ENCODE results near the gene STARD9.

Gene STARD9

DNA sequence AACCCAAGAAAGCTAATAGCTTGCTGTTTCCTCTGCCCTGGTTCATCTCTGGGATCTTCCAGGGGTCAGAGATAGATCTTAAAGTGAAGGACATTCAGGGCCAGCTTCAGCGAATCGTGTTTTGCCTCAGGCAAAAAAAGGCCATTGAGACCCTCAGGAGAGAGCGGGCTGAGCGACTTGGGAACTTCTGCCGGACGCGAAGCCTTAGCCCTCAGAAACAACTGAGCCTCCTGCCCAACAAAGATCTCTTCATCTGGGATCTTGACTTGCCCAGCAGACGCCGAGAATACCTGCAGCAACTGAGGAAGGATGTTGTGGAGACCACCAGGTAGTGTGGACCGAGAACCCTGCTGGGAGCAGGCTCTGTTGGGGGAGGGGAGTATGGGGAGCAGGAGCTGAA is 119.0 kb downstream of the STARD9 start:
- DNase-seq (ENCODE audit: low read depth), result no peak

DNA sequence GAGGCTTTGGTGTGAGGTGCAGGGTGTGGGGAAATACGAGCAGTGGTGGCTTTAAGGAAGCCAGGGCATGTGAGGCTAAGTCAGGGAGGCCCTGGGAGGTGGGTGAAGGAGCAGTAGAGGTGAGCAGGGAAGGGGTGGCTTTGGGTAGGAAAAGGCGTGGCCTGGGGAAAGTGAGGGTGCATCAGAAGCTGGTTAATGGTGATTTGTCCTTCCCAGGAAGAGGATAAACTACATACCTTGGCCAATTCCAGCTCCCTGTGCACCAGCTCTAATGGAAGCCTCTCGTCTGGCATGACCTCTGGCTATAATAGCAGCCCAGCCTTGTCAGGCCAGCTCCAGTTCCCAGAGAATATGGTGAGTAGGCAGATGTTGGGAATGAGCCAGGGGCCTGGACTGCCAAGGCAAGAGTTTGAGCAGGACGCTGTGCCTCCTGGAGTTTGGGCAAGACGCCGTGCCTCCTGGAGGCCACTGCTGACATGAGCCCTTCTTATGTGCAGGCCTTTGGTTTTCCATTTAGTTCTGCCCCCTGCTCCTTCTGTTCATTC is 120.2 kb downstream of the STARD9 start:
- DNase-seq (ENCODE audit: low read depth), result no peak

DNA sequence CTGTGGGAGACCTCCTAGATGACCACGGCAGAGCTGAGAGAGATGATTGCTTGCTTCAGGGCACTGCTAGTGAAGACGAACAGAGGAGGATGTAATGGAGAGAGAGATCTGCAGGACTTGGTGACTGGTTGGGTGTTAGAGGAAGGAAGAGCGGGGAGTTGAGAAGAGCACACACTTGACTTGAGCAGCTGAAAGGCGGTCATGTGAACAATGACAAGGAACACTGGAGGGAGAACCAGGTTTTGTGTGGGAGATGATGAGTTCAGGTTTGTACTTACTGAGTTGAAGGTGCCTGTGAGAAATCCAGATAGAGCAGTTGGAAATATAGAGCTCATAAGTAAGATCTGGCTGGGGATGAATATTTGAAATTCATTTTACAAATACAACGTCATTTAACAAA is 121.2 kb downstream of the STARD9 start:
- no peak for DNase-seq (ENCODE audit: low read depth)

DNA sequence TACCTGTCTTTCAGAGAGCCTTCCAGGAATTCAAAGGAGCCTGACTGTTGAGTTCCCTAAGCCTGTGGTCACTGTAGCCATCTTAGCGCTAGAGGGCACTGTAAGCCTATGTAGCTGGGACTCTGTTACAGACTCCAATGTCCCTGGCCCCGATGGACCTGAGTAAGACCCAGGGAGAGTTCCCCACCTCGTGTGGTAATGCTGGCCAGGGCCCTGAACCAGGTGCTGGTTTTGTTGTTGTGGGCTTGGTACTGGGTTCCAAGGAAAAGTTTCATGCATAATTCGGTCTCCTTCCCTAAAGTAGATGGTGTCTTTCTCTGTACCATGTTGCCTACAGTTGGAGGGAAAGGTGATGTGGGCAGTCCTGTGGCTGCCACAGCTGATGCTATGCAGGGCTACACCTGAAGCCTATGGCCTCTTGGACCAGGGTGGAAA is 129.1 kb downstream of the STARD9 start:
- peak; percentile 23 for DNase-seq (ENCODE audit: low read depth)

- no peak for DNase-seq (ENCODE audit: low read depth)
Observed at GRCh38 chr15:42705336-42705735, 129.9 kb downstream of the STARD9 start.

DNA sequence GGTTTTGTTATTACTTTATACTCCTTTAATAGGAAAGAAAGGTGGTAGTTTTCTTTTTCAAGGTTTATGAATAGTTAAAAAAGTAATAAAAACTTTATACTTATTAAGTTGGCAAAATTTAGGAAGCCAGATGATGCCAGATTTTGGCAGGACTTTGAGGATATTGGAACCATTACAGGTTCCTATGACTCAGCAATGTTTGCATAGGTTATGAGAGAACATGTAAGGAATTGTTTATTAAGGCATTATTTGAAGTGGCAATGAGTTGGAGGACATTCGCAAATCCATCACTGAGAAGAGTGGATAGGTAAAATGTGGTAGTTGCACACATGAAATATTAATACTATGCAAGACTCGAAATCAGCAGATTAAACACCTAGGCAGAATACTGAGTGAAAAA is 131.7 kb downstream of the STARD9 start:
- no peak for DNase-seq (ENCODE audit: low read depth)

GRCh38 chr15:42707873-42708544 is 132.6 kb downstream of the STARD9 start:
- DNase-seq (ENCODE audit: low read depth), result no peak

GRCh38 chr15:42710662-42711061 is 135.3 kb downstream of the STARD9 start:
- DNase-seq (ENCODE audit: low read depth), result no peak

DNA sequence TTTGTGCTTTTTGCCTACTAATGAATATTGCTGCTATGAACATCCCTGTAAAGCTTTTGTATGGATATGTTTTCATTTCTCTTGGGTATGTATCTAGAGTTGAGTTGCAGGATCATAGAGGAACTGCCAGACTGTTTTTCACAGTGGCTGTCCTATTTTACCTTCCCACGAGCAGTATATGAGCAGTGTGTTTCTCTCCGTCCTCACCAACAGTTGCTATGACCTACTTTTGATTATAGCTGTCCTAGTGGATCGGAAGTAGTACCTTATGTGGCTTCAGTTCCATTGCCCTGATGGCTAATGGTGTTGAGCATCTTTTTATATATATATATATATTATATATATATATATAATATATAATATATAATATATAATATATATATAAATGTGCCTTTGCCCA is 136.3 kb downstream of the STARD9 start:
- no peak for DNase-seq (ENCODE audit: low read depth)

- no peak for DNase-seq (ENCODE audit: low read depth)
Observed at GRCh38 chr15:42712584-42712983, 137.2 kb downstream of the STARD9 start.

DNA sequence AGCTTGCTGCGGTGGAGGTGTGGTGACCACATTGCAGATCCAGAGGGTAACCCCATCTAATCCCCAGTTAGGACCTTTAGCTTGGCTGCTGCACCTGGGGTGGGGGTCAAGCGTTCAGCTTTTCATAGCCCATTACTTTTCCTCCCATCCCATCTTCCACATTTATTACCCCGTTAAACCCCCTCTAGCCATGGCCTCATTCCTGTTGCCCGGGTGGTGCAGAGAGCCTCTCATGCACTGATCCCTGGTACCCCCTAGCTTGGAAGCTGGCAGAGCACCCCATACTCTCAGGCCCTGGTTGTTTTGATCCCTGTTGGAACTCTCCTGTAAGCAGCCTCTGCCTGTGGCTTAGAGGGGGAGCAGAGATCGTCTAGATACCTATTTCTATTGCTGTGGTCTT is 140.7 kb downstream of the STARD9 start:
- no peak for DNase-seq (ENCODE audit: low read depth)

- DNase-seq (ENCODE audit: low read depth), result no peak
Observed at GRCh38 chr15:42716626-42717025, 141.2 kb downstream of the STARD9 start.

DNA sequence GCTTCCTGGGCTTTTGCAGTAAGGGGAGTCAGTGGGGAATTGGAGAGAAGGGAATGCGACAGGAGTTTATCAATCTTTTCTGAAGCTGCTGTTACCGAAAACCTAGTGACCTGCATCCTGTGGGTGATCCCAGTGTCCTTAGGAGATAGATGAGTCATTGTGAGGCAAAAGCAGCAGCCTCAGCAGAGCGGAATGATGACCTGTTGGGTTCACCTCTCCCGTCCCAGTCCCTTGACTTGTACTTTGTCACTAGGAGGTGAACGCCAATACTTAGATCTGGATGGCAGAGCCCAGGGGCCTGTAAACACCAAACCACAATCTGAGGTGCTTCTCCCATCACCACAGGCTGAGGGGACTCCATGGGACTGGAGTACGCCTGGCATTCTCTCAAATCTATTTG is 143.6 kb downstream of the STARD9 start:
- no peak for DNase-seq (ENCODE audit: low read depth)

- DNase-seq (ENCODE audit: low read depth), result no peak
Observed at GRCh38 chr15:42720071-42720470, 144.7 kb downstream of the STARD9 start.

DNA sequence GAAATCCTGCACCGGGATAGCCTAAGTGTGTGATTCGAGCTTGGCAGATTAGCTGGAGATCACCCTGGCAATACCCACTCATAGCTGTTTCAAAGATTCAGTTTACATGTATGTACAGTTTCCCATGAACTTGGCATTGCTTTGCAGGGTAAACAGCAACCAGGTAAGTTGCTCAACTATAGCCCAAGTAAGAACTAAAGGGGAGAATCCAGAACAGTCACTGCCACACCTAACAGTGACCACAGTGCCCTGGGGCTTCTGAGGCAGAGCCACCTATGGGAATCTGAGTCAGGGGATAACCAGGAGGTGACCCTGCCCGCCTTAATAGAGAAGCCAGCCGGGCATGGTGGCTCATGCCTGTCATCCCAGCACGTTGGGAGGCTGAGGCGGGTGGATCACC is 145.6 kb downstream of the STARD9 start:
- DNase-seq (ENCODE audit: low read depth), result no peak

GRCh38 chr15:42721916-42722315 is 146.5 kb downstream of the STARD9 start:
- no peak for DNase-seq (ENCODE audit: low read depth)

- DNase-seq (ENCODE audit: low read depth), result no peak
Observed at GRCh38 chr15:42723068-42723467, 147.7 kb downstream of the STARD9 start.

DNA sequence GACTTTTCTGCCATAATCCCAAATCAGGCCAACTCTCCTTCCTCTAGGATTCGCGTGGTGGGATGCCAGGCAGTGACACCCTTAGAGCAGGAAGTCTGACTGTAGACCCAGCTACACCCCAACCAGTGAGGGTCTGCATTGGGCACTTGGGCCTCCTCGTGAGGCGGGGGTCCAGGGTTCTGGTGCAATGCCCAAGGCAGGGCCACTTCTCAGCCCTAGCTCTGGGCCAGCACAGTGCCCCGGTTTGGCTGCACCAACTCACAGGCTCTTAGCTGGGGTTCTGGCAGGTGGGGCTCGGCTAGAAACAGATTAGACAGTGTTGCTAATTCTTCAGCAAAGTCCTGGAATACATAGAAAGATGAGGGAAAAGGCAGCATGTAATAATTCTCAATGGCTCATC is 148.9 kb downstream of the STARD9 start:
- no peak for DNase-seq (ENCODE audit: low read depth)

- no peak for DNase-seq (ENCODE audit: low read depth)
Observed at GRCh38 chr15:42725331-42725903, 150.0 kb downstream of the STARD9 start.

DNA sequence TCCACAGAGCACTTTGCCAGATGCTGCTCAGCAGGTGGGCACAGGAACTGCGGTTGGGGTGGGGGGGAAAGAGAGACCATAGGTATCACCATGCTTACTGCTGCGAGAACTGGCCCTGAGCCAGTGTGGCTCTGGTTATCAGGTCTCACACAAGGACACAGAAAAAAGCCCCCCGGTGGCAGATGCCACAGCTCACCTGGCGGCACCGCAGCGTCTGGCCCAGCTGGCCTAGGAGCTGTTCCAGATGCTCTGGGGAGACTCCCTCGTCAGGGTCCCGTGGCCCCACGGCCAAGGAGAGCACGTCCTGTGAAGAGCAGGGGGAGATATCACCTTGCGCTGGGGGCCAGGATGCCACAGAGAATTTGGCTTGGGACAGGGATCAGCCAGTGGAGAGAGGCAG is 150.7 kb downstream of the STARD9 start:
- no peak for DNase-seq (ENCODE audit: low read depth)

DNA sequence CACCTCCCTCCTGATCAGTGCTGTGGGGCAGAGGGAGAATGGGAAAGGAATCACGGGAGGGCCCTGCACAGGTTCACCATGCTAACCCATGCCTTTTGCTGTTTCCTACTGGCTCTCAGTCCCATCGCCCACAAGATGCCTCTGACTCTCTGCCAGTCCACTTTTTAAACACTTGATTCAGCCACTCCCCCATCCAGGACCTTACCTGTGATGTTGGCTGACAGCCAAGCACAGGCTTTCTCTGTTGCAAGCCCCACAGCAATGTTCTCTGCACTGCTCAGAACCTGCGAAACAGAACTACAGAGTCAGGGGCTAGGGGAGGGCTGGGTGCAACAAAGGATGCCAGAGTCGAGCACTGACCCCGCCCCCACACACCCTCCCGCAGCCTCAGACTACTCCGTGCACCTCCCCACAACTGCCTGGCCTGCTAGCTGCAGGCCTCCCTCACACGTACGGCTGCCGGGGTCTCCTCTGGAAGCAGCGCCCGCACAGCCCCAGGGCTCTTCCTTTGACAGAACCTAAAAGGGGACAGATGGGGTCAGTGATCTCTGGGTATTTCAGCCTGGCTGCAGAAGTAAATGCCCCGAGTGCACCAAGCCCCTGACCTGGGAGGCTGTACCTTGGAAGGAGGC is 152.5 kb downstream of the STARD9 start:
- DNase-seq (ENCODE audit: low read depth), result no peak

DNA sequence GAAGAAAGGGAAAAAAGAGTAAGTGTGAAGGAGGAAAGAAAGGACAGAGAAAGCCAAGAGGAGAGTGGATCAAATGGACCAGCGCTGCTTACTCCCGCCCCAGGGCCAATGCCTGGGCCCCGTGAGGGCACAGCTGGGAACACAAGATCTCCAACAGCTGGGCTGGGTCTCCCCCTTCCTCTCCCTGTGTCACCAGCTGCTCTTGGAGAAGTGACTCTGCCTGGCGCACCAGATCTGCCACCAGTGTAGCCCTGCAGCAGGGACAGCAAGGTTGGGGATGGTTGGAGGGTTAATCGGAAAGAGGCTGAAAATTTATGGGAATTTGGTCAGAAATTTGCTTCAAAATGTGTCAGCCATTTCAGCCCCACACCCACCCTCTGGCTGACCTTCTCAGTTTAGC is 153.2 kb downstream of the STARD9 start:
- no peak for DNase-seq (ENCODE audit: low read depth)

DNA sequence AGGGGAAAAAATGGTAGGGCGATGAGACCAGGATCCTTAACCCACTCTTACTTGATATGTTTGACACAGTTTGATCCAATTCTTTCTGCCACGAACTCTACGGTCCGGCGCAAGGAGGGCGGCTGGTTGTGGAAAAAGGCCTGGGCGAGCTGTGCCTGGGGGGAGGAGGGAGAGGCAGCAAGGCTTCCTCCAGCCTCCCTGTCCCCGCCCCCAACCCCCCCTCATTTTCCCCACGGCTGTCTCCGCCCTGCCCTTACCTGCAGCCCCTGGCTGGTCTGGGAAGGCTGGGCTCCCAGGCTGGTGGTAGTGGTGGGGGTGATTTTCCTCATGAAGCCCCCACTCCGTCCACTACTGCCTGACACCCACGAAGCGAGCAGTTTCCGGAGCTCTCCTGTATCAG is 153.6 kb downstream of the STARD9 start:
- no peak for DNase-seq (ENCODE audit: low read depth)

Measured in stimulated activated CD8-positive, alpha-beta memory T cell treated with anti-CD3 and anti-CD28 coated beads, Interleukin-15, amount 100 ng/mL, for 1 hour (primary cell).